Ishikawa (cell line): Measurements from ENCODE around the gene ARL4D.

Source experiments
- CEBPB ChIP-seq: IDR thresholded peaks from 2 replicates; pipeline ENCODE4 v1.6.1; 2012
- CREB1 ChIP-seq: IDR thresholded peaks from 2 replicates; pipeline ENCODE4 v1.6.1; 2012; ENCODE audit warnings: low read depth
- EGR1 ChIP-seq: IDR thresholded peaks from 2 replicates; pipeline ENCODE4 v1.6.1; 2012
- EP300 ChIP-seq: IDR thresholded peaks from 2 replicates; pipeline ENCODE4 v1.6.1; 2012; ENCODE audit warnings: borderline replicate concordance
- FOXM1 ChIP-seq: IDR thresholded peaks from 2 replicates; pipeline ENCODE4 v1.6.1; 2012; ENCODE audit warnings: low read depth, borderline replicate concordance
- MAX ChIP-seq: IDR thresholded peaks from 2 replicates; pipeline ENCODE4 v1.6.1; 2012
- NFIC ChIP-seq: IDR thresholded peaks from 2 replicates; pipeline ENCODE4 v1.6.1; 2012
- RAD21 ChIP-seq: IDR thresholded peaks from 2 replicates; pipeline ENCODE4 v1.6.1; 2012; ENCODE audit warnings: low read depth
- REST ChIP-seq: IDR thresholded peaks from 2 replicates; pipeline ENCODE4 v1.6.1; 2012; ENCODE audit warnings: low read depth, mild to moderate bottlenecking
- TAF1 ChIP-seq: IDR thresholded peaks from 2 replicates; pipeline ENCODE4 v1.6.1; 2012; ENCODE audit warnings: low read depth, mild to moderate bottlenecking
- TCF12 ChIP-seq: IDR thresholded peaks from 2 replicates; pipeline ENCODE4 v1.6.1; 2012; ENCODE audit warnings: low read depth
- TEAD4 ChIP-seq: IDR thresholded peaks from 2 replicates; pipeline ENCODE4 v1.6.1; 2012
- USF1 ChIP-seq: IDR thresholded peaks from 2 replicates; pipeline ENCODE4 v1.6.1; 2012
- YY1 ChIP-seq: IDR thresholded peaks from 2 replicates; pipeline ENCODE4 v1.6.1; 2012; ENCODE audit warnings: low read depth
- ZBTB7A ChIP-seq: IDR thresholded peaks from 2 replicates; pipeline ENCODE4 v1.6.1; 2012; ENCODE audit warnings: low read depth

ARL4D gene

GRCh38 chr17:43363926-43364285, 34.9 kb upstream of the ARL4D start:
- TF ChIP-seq NFIC, result no peak
- no peak for TF ChIP-seq EP300
- TF ChIP-seq RAD21, result no peak
- TF ChIP-seq TAF1, result no peak
- TF ChIP-seq TEAD4, result no peak
- TF ChIP-seq EGR1, result no peak
- no peak for TF ChIP-seq CREB1
- no peak for TF ChIP-seq USF1

GRCh38 chr17:43365356-43365755, 33.4 kb upstream of the ARL4D start:
- TF ChIP-seq USF1 (no peak), TAF1 (no peak), CEBPB (no peak), TEAD4 (no peak), RAD21 (no peak), EGR1 (no peak), ZBTB7A (no peak), CREB1 (no peak), TCF12 (no peak), YY1 (no peak), NFIC (no peak), EP300 (no peak), REST (no peak), MAX (no peak)

- TF ChIP-seq NFIC, result no peak
- TF ChIP-seq CREB1, result no peak
- TF ChIP-seq TCF12, result no peak
- no peak for TF ChIP-seq RAD21
- no peak for TF ChIP-seq EGR1
- TF ChIP-seq TEAD4, result no peak
- no peak for TF ChIP-seq YY1
- TF ChIP-seq REST, result no peak
- TF ChIP-seq USF1, result no peak
- no peak for TF ChIP-seq CEBPB
- TF ChIP-seq ZBTB7A, result no peak
- no peak for TF ChIP-seq EP300
- TF ChIP-seq FOXM1, result no peak
- no peak for TF ChIP-seq TAF1
- TF ChIP-seq MAX, result no peak
Observed at GRCh38 chr17:43366891-43367736, 31.7 kb upstream of the ARL4D start.

GRCh38 chr17:43367737-43368242, 31.0 kb upstream of the ARL4D start:
- TF ChIP-seq EP300 (peak; percentile 47; the same call in 1 of the 2 replicates), MAX (peak; percentile 61; the same call in 1 of the 2 replicates), YY1 (peak; percentile 11; the same call in 1 of the 2 replicates), EGR1 (no peak), ZBTB7A (no peak), CREB1 (no peak), CEBPB (peak; percentile 5; the same call in 1 of the 2 replicates), TEAD4 (peak; percentile 74), USF1 (no peak), RAD21 (no peak), FOXM1 (no peak), TAF1 (no peak), NFIC (peak; percentile 51; the same call in 1 of the 2 replicates), REST (no peak), TCF12 (peak; percentile 82)
